Nephron progenitor cell (in vitro differentiated cells): ENCODE data around the gene VOPP1.
A peak's percentile ranks its signal among the peaks of the same experiment; 100 is the strongest.

Experiments used
- DNase-seq: peaks from one replicate; pipeline ENCODE4 v3.0.0; 2021
- H3K27ac Mint-ChIP-seq: 2 replicates; pipeline ENCODE4 v1.8.0; 2021; ENCODE audit warnings: mild to moderate bottlenecking, moderate library complexity, mixed read lengths
- H3K27me3 Mint-ChIP-seq: 2 replicates; pipeline ENCODE4 v1.8.0; 2021; ENCODE audit warnings: mild to moderate bottlenecking, low read depth, mixed read lengths; ENCODE audit not compliant: poor library complexity
- H3K36me3 Mint-ChIP-seq: 2 replicates; pipeline ENCODE4 v1.8.0; 2021; ENCODE audit warnings: low read depth, mixed read lengths
- H3K4me1 Mint-ChIP-seq: 2 replicates; pipeline ENCODE4 v1.8.0; 2021; ENCODE audit warnings: mixed read lengths
- H3K4me3 Mint-ChIP-seq: 2 replicates; pipeline ENCODE4 v1.8.0; 2021; ENCODE audit warnings: mild to moderate bottlenecking, moderate library complexity, mixed read lengths
- H3K9me3 Mint-ChIP-seq: 2 replicates; pipeline ENCODE4 v1.8.0; 2021; ENCODE audit warnings: mild to moderate bottlenecking, moderate library complexity, mixed read lengths
- CTCF ChIP-seq: fragments of 200-600 bp; sonication (generic); IDR thresholded peaks from 2 replicates; pipeline ENCODE4 v1.5.0; 2021; ENCODE audit warnings: antibody characterized with exemption

VOPP1 gene

DNA sequence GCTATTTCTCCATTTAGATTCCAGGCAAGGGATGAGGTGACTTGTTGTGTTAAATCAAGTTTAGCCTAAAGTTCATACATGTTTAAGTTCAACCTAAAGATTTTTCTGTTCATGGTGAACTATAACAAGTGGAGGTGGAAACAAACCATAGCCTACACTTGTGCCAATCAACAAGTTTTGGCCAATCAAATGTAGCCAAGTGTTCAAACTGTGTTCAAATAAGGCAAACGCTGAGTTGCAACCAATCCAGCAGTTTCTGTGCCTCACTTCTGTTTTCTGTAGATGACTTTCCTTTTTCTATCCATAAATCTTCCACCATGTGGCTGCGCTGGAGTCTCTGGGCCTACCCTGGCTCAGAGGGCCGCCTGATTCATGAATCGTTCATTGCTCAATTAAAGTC, 4.5 kb upstream of the VOPP1 start:
- H3K9me3 Mint-ChIP-seq, result no peaks in the 10 kb centered on the region
- no peaks in the 10 kb centered on the region for H3K36me3 Mint-ChIP-seq
- H3K27me3 Mint-ChIP-seq, result peaks cover 56% of the 10 kb centered on the region
- H3K27ac Mint-ChIP-seq, result no peak overlapping the region
- DNase-seq, result no peak
- peaks cover 19% of the 10 kb centered on the region for H3K4me1 Mint-ChIP-seq
- no peak overlapping the region for H3K4me3 Mint-ChIP-seq
- no peak for TF ChIP-seq CTCF

- Mint-ChIP-seq H3K4me1 (peaks cover 23% of the 10 kb centered on the region), H3K9me3 (no peaks in the 10 kb centered on the region), H3K27ac (no peak overlapping the region), H3K27me3 (peaks cover 56% of the 10 kb centered on the region), H3K4me3 (no peak overlapping the region), H3K36me3 (no peaks in the 10 kb centered on the region)
- no peak for DNase-seq
- TF ChIP-seq CTCF, result no peak
Observed at GRCh38 chr7:55575733-55576132, 3.4 kb upstream of the VOPP1 start.

DNA sequence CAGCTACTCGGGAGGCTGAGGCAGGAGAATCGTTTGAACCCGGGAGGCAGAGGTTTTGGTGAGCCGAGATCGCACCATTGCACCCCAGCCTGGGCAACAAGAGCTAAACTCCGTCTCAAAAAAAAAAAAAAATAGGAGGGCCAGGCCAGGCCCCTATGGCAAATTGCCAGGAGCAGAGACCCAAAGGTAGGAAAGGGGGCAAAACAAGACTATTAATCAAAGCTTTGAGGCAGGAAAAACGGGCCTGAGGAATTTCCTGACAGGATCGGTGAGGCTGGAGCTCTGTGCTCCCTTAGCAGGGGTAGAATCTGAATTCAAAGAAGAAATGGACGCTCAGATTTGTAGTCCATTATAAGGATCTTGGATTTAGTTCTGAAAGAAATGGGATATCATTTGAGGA, 2.8 kb upstream of the VOPP1 start:
- Mint-ChIP-seq H3K4me3 (no peak overlapping the region), H3K36me3 (no peaks in the 10 kb centered on the region), H3K4me1 (peaks cover 30% of the 10 kb centered on the region), H3K27ac (no peak overlapping the region), H3K27me3 (peaks cover 51% of the 10 kb centered on the region), H3K9me3 (no peaks in the 10 kb centered on the region)
- no peak for TF ChIP-seq CTCF
- no peak for DNase-seq

DNA sequence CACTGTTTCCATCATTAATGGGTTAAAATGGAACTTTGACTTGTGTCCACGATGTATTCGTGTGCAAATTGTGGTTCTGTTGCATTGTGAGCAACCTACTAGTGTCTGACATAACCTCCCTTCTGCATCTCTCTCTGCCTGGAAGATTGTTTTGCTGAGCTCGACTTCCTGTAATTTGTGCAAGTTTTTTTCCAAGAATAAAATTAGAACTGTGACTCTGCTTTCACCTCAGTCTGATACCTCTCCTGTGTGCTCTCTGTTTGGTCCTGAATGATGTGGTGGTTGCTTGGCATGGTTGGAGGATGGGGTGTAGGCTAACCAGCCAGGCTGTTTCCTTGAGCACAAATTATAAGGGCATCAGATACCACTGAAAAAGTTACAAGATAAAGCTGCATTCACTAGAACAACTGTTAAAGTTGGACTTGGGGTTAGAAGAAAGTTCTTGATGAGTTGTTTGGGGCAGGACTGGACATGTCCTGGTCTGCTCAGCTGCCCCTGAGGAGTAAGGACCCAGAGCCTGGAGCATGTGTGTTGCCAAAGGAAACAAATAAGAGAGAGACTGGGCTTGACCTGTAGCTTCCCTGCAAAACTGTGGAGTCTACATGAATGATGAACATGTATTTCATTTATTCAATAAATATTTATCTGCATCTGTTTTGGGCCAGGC, 1.9 kb upstream of the VOPP1 start:
- H3K36me3 Mint-ChIP-seq, result no peaks in the 10 kb centered on the region
- DNase-seq, result no peak
- H3K4me3 Mint-ChIP-seq, result peak overlapping the region; percentile 71
- peaks cover 48% of the 10 kb centered on the region for H3K27me3 Mint-ChIP-seq
- H3K4me1 Mint-ChIP-seq, result peaks cover 39% of the 10 kb centered on the region
- no peak overlapping the region for H3K27ac Mint-ChIP-seq
- H3K9me3 Mint-ChIP-seq, result no peaks in the 10 kb centered on the region
- no peak for TF ChIP-seq CTCF

DNA sequence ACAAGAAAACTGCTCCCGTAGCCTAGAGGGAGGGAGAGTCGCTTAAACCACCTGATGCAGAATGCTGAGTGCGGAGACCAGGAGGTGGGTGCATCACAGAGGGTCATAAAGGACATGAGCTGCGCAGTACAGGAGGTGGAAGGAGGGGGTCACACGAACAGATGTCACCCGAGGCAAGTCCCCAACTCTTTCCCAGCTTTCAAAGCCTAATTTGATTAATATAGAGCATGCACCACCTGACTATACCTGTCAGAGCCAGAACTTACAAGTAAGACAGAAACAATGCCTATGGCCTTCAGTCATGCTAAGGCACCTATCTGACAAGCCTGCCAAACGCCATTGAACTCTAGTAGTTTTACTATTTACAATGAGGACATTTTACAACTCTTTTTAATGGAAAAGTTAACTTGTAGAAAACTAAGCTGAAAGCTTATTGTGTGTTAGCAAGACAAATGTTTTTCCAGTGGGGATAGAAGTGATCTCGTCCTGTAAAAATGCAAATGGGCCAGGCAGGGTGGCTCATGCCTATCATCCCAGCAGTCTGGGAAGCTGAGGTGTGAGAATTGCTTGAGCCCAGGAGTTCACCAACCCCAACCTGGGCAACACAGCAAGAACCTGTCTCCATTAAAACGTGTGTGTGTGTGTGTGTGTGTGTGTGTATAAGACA, 1.1 kb upstream of the VOPP1 start:
- H3K4me3 Mint-ChIP-seq, result peak overlapping the region; percentile 90
- peaks cover under 1% of the 10 kb centered on the region for H3K36me3 Mint-ChIP-seq
- H3K27ac Mint-ChIP-seq, result no peak overlapping the region
- no peak for DNase-seq
- no peak for TF ChIP-seq CTCF
- peaks cover 40% of the 10 kb centered on the region for H3K4me1 Mint-ChIP-seq
- H3K9me3 Mint-ChIP-seq, result no peaks in the 10 kb centered on the region
- H3K27me3 Mint-ChIP-seq, result peaks cover 43% of the 10 kb centered on the region
